ENCODE results near the gene SH3BGRL3.

GRCh38 chr1:26259005-26259404, 20.9 kb upstream of the SH3BGRL3 start:
- TF ChIP-seq MAFK (IDR thresholded peaks at IDR 0.05; ENCODE audit: partially characterized antibody) (no peak), CBX2 (IDR thresholded peaks at IDR 0.05; ENCODE audit: borderline replicate concordance, low read depth) (no peak), MAZ (IDR thresholded peaks at IDR 0.05; ENCODE audit: borderline replicate concordance, low read depth, low read length) (no peak), POLR2A (IDR thresholded peaks at IDR 0.05; ENCODE audit: low read length) (no peak), CBX8 (IDR thresholded peaks at IDR 0.05) (no peak), JUN (IDR thresholded peaks at IDR 0.05) (no peak), REST (IDR thresholded peaks at IDR 0.05) (no peak)
- TF ChIP-seq, protein P1, sequence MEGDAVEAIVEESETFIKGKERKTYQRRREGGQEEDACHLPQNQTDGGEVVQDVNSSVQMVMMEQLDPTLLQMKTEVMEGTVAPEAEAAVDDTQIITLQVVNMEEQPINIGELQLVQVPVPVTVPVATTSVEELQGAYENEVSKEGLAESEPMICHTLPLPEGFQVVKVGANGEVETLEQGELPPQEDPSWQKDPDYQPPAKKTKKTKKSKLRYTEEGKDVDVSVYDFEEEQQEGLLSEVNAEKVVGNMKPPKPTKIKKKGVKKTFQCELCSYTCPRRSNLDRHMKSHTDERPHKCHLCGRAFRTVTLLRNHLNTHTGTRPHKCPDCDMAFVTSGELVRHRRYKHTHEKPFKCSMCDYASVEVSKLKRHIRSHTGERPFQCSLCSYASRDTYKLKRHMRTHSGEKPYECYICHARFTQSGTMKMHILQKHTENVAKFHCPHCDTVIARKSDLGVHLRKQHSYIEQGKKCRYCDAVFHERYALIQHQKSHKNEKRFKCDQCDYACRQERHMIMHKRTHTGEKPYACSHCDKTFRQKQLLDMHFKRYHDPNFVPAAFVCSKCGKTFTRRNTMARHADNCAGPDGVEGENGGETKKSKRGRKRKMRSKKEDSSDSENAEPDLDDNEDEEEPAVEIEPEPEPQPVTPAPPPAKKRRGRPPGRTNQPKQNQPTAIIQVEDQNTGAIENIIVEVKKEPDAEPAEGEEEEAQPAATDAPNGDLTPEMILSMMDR (IDR thresholded peaks at IDR 0.05): no peak

All from A549 (cell line).